ENCODE results near the gene STAG1.
"Not testable (repeated sequence)": the region's sequence is repeated elsewhere in the genome, so short reads cannot be mapped to it uniquely, and the experiment has no call there.

GRCh38 chr3:136617969-136618525 is 134.1 kb downstream of the STAG1 start:
- not testable (repeated sequence) for TF ChIP-seq CTCF, POLR2A (IDR thresholded peaks at IDR 0.05)
